Parathyroid adenoma (tissue), 2 donors: Measurements from ENCODE around the gene PLEKHA8.
"Not testable (repeated sequence)": the region's sequence is repeated elsewhere in the genome, so short reads cannot be mapped to it uniquely, and the experiment has no call there.

Source experiments
- H2AFZ ChIP-seq: fragments of 300-600 bp; sonication (generic); one replicate; pipeline ENCODE4 v1.7.0; 2017; ENCODE audit warnings: antibody characterized with exemption, mild to moderate bottlenecking
- H3K27ac ChIP-seq: fragments of 300-600 bp; sonication (generic); one replicate; pipeline ENCODE4 v1.7.0; 2017
- H3K27me3 ChIP-seq: fragments of 300-600 bp; sonication (generic); one replicate; pipeline ENCODE4 v1.7.0; 2017; ENCODE audit warnings: low read length; ENCODE audit not compliant: control insufficient read depth, insufficient read depth
- H3K36me3 ChIP-seq: fragments of 300-600 bp; sonication (generic); one replicate; pipeline ENCODE4 v1.7.0; 2017; ENCODE audit warnings: low read length; ENCODE audit not compliant: control insufficient read depth, insufficient read depth
- H3K4me1 ChIP-seq: fragments of 300-600 bp; sonication (generic); one replicate; pipeline ENCODE4 v1.7.0; 2017; ENCODE audit warnings: control low read depth
- H3K4me2 ChIP-seq: fragments of 300-600 bp; sonication (generic); one replicate; pipeline ENCODE4 v1.7.0; 2017; ENCODE audit warnings: low read length
- H3K4me3 ChIP-seq: fragments of 300-600 bp; sonication (generic); one replicate; pipeline ENCODE4 v1.7.0; 2017; ENCODE audit warnings: low read depth, low read length
- H3K79me2 ChIP-seq: fragments of 300-600 bp; sonication (generic); one replicate; pipeline ENCODE4 v1.7.0; 2017; ENCODE audit warnings: control low read depth
- H3K9ac ChIP-seq: fragments of 300-600 bp; sonication (generic); one replicate; pipeline ENCODE4 v1.7.0; 2017; ENCODE audit warnings: mild to moderate bottlenecking
- H3K9me3 ChIP-seq: fragments of 300-600 bp; sonication (generic); one replicate; pipeline ENCODE4 v1.7.0; 2017; ENCODE audit warnings: low read length; ENCODE audit not compliant: control insufficient read depth
- TF ChIP-seq, protein P1 (sequence below): fragments of 300-600 bp; sonication (generic); IDR thresholded peaks from one replicate; pipeline ENCODE4 v1.7.0; 2017; ENCODE audit warnings: antibody characterized with exemption, mild to moderate bottlenecking
- donor health status: primary hyperparathyroidism.

The PLEKHA8 gene

DNA sequence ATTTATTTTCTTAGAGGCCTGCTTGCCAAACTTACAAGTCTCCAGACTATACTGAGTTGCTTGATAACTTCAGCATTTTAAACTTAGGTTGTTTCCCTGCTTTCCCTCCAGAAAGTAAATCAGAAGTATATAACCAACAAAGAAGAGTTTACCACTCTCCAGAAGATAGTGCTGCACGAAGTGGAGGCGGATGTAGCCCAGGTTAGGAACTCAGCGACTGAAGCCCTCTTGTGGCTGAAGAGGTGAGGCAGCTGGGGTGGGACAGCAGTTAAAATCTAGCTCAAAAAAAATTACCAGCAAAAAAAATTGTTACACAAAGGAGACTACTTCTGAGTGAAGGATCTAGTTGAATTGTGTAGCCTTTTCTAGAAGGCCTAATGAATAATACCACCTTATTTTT is 33.6 kb downstream of the PLEKHA8 start:
- H3K27ac ChIP-seq, H3K9me3 ChIP-seq, H2AFZ ChIP-seq, H3K4me2 ChIP-seq, H3K27me3 ChIP-seq, H3K36me3 ChIP-seq, H3K9ac ChIP-seq, H3K79me2 ChIP-seq, H3K4me3 ChIP-seq, H3K4me1 ChIP-seq: not testable (repeated sequence)
- TF ChIP-seq, protein P1, sequence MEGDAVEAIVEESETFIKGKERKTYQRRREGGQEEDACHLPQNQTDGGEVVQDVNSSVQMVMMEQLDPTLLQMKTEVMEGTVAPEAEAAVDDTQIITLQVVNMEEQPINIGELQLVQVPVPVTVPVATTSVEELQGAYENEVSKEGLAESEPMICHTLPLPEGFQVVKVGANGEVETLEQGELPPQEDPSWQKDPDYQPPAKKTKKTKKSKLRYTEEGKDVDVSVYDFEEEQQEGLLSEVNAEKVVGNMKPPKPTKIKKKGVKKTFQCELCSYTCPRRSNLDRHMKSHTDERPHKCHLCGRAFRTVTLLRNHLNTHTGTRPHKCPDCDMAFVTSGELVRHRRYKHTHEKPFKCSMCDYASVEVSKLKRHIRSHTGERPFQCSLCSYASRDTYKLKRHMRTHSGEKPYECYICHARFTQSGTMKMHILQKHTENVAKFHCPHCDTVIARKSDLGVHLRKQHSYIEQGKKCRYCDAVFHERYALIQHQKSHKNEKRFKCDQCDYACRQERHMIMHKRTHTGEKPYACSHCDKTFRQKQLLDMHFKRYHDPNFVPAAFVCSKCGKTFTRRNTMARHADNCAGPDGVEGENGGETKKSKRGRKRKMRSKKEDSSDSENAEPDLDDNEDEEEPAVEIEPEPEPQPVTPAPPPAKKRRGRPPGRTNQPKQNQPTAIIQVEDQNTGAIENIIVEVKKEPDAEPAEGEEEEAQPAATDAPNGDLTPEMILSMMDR: peak; percentile 60

DNA sequence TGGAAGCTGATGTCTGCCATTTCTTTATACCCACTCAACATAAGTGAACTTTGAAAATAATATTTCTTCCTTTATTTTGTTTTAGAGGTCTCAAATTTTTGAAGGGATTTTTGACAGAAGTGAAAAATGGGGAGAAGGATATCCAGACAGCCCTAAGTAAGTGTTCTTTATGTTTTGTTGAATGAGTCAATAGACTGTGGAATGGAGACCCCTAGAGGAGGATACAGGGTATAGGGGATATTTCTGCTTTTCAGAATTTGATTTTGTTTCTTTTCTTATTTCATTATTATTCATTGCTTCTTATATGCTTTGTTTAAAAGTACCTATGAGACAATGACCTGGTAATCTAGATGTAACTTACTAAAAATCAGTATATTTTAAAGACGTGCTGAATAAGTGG is 34.4 kb downstream of the PLEKHA8 start:
- H3K27me3 ChIP-seq: no peaks in the 10 kb centered on the region
- no peak overlapping the region for H3K4me2 ChIP-seq
- no peaks in the 10 kb centered on the region for H3K36me3 ChIP-seq
- no peaks in the 10 kb centered on the region for H3K4me1 ChIP-seq
- no peaks in the 10 kb centered on the region for H3K79me2 ChIP-seq
- H3K9me3 ChIP-seq: no peaks in the 10 kb centered on the region
- no peak overlapping the region for H3K27ac ChIP-seq
- H3K4me3 ChIP-seq: no peak overlapping the region
- no peak overlapping the region for H2AFZ ChIP-seq
- no peak overlapping the region for H3K9ac ChIP-seq
- TF ChIP-seq, protein P1: peak; percentile 53

DNA sequence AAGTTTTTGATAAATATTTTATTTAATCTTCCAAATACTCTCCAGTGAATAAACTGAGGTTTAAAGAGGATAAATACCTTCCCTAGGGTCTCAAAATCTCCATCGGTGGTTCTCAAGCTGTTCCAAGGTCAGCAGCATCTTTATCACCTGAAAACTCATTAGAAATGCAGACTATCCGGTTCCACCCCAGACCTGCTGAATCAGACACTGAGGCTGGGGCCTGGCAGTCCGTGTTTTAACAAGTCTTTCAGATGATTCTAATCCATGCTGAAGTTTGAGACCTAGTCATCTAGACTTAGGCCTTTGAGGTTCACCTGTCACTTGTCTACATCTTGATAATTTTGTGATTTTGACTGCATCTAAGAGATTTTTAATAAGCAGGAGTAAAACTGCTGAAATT is 37.5 kb downstream of the PLEKHA8 start:
- Histone ChIP-seq H3K4me1 (no peaks in the 10 kb centered on the region), H3K79me2 (no peaks in the 10 kb centered on the region), H3K36me3 (no peaks in the 10 kb centered on the region), H3K9me3 (no peaks in the 10 kb centered on the region), H3K4me2 (no peak overlapping the region), H3K4me3 (no peak overlapping the region), H3K27me3 (no peaks in the 10 kb centered on the region), H3K27ac (no peak overlapping the region), H2AFZ (no peak overlapping the region), H3K9ac (no peak overlapping the region)
- TF ChIP-seq, protein P1: no peak

DNA sequence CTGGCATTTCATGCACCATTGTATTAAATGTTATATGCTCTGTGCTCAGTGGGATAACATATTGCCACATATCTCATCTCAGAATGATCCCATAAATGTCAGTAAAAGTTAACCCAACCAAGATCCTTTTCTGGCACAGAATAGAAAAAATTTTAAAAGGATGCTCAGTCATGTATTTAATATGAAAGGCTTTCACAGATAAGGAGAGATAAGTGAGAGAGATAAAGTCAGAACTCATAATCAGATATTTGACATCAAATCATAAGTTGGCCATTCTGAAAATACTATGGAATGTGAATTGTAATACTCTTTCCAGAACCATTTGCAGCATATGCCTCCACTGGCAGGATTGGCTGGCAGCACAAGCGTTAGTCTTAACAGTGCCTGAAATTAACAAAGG is 38.5 kb downstream of the PLEKHA8 start:
- H3K79me2 ChIP-seq: no peaks in the 10 kb centered on the region
- H3K27ac ChIP-seq: no peak overlapping the region
- no peak overlapping the region for H3K4me2 ChIP-seq
- H3K27me3 ChIP-seq: no peaks in the 10 kb centered on the region
- no peak overlapping the region for H3K4me3 ChIP-seq
- no peak overlapping the region for H2AFZ ChIP-seq
- TF ChIP-seq, protein P1: no peak
- H3K4me1 ChIP-seq: no peaks in the 10 kb centered on the region
- no peaks in the 10 kb centered on the region for H3K36me3 ChIP-seq
- H3K9ac ChIP-seq: no peak overlapping the region
- H3K9me3 ChIP-seq: no peaks in the 10 kb centered on the region

DNA sequence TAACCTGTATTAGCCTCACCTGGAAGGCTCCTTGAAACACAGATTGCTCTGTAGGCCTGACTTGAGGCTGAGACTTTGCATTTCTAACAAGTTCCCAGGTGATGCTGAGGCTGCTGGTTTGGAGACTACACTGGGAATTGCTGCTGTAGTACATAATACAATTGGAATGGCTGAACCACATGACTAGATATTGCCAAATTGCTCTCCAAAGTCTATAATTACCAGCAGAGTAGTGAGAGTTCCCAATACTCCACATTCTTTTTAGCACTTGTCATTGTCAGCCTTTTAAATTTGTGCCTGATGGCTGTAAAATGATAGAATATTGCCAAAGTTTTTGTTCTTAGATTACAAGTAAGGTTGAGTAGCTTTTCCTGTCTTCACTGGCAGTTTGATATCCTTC is 39.9 kb downstream of the PLEKHA8 start:
- Histone ChIP-seq H3K4me1 (no peaks in the 10 kb centered on the region), H3K27me3 (no peaks in the 10 kb centered on the region), H2AFZ (no peak overlapping the region), H3K9ac (no peak overlapping the region), H3K9me3 (no peaks in the 10 kb centered on the region), H3K4me2 (no peak overlapping the region), H3K79me2 (no peaks in the 10 kb centered on the region), H3K4me3 (no peak overlapping the region), H3K36me3 (no peaks in the 10 kb centered on the region), H3K27ac (no peak overlapping the region)
- TF ChIP-seq, protein P1: no peak
